Sigmoid colon (tissue), 3 donors: ENCODE data around the gene MACROD2.

Experiments used
- POLR2A ChIP-seq, 2 donors: fragments of 450-650 bp; IDR thresholded peaks; one replicate each; pipeline ENCODE4 v1.6.1; 2016; ENCODE audit warnings: antibody characterized with exemption in 2 of 2, mild to moderate bottlenecking in 2 of 2, moderate library complexity in 2 of 2
- TF ChIP-seq, protein P1 (sequence below), 4 experiments: fragments of 450-650 bp in 3 of 4; fragments of 200-600 bp in 1 of 4; IDR thresholded peaks; one replicate each; pipeline ENCODE4 v1.5.1; 2016 to 2019; ENCODE audit warnings: antibody characterized with exemption in 4 of 4, mild to moderate bottlenecking in 3 of 4, moderate library complexity in 2 of 4

- TF ChIP-seq, protein P1, sequence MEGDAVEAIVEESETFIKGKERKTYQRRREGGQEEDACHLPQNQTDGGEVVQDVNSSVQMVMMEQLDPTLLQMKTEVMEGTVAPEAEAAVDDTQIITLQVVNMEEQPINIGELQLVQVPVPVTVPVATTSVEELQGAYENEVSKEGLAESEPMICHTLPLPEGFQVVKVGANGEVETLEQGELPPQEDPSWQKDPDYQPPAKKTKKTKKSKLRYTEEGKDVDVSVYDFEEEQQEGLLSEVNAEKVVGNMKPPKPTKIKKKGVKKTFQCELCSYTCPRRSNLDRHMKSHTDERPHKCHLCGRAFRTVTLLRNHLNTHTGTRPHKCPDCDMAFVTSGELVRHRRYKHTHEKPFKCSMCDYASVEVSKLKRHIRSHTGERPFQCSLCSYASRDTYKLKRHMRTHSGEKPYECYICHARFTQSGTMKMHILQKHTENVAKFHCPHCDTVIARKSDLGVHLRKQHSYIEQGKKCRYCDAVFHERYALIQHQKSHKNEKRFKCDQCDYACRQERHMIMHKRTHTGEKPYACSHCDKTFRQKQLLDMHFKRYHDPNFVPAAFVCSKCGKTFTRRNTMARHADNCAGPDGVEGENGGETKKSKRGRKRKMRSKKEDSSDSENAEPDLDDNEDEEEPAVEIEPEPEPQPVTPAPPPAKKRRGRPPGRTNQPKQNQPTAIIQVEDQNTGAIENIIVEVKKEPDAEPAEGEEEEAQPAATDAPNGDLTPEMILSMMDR (IDR thresholded peaks at IDR 0.05), result no peak
- TF ChIP-seq POLR2A (IDR thresholded peaks at IDR 0.05), result no peak
These were observed 1077.0 kb downstream of the MACROD2 start for GRCh38 chr20:15072316-15072715.
